Stimulated activated CD8-positive, alpha-beta memory T cell treated with anti-CD3 and anti-CD28 coated beads, Interleukin-12 subunit alpha, Interleukin-12 subunit beta, amount 100 ng/mL, for 24 hours (primary cell): ENCODE data around the gene KLF17.

Experiments
- DNase-seq: peaks from one replicate; pipeline ENCODE4 v3.0.0-alpha.2; 2020; ENCODE audit errors: extremely low read depth

The KLF17 gene, protein sequence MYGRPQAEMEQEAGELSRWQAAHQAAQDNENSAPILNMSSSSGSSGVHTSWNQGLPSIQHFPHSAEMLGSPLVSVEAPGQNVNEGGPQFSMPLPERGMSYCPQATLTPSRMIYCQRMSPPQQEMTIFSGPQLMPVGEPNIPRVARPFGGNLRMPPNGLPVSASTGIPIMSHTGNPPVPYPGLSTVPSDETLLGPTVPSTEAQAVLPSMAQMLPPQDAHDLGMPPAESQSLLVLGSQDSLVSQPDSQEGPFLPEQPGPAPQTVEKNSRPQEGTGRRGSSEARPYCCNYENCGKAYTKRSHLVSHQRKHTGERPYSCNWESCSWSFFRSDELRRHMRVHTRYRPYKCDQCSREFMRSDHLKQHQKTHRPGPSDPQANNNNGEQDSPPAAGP

DNA sequence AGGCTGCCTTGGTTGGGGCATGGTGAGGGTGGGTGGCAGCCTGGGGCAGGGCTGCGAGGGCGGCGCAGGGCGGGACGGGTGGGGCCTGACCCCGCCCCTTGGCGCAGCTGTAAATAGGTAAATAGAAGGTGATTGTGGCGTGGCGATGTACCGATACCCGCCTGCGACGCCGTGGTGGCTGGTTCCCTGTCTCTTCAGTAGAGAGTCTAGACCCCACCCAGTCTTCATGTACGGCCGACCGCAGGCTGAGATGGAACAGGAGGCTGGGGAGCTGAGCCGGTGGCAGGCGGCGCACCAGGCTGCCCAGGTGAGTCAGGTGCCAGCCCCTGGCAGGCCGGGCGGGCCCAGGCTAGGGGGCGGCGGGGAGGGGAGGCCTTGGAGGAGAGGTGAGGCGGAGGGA lies at the start of gene KLF17:
TSS of gene KLF17 (plus strand) at position 140 of the 400 bp plus-strand sequence. CDS start at position 227, 87 bp downstream.
- DNase-seq, result no peak

DNA sequence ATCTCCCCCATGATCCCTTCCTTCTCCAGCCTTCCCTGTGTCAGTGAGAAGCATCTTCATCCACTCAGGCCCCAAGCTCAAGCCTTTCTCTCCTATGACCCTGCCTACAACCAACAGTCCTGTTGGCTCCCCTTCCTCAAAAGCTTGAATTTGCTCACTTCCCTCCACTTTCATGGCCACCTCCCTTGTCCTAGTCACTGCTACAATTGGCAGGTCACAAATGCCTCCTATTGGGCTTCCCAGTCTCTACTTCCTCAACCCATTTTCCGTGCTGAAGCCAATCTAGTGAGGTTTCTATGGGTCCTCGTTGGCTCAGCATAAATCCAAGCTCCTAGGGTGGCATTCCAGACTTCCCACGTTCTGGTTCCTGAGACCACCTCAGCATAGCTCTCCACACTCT lies 47.2 kb upstream of the KLF17 start:
- DNase-seq, result no peak

DNA sequence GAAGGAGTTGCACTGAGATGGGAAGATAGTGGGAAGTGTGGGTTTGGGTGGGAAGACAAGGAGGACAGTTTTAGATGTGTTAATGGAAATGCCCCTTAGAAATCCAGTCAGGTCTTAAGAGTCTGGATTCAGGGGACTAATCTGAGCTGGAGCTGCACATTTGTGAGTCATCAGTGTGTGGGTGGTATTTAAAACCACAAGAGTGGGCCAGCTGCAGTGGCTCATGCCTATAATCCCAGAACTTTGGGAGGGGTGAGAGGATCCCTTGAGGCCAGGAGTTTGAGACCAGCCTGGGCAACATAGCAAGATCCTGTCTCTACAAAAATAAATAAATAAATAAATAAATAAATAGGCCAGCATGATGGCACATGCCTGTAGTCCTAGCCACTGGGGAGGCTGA lies 46.4 kb upstream of the KLF17 start:
- no peak for DNase-seq

DNA sequence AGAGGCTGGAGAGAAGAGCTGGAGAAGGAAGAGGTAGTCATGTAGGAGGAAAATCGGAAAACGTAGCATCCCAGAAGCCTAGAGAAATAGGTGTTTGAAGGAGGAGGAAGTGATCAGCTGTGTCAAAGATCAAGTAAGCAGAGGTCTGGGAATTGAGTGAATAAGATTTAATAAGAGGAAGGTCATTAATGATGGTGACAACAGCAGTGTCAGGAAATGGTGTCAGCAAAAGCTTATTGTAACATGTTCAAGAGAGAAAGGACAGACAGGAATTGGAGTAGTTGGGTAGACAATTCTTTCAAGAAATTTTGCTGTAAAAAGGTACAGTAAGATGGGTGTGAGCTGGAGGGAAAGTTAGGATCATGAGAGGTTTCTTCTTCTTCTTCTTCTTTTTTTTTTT lies 45.8 kb upstream of the KLF17 start:
- DNase-seq, result no peak

DNA sequence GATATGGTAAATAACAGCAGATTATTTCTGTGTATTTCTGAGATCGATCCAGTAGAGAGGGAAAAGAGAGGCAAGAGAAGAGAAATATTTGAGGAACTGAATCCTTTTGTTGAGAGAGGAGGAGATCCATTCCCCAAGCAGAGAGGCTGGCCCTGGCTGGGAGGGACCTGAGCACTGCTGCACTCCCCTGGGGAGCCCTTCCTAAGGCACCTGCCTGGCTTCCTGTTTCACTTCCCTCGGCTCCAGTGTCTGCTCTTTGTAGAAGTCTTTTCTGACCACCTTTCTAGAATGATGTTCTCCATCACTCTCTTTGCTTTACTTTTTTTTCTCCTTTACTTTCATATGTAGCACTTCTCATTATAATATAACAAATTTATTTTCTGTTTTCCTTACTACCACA lies 45.1 kb upstream of the KLF17 start:
- DNase-seq, result no peak

DNA sequence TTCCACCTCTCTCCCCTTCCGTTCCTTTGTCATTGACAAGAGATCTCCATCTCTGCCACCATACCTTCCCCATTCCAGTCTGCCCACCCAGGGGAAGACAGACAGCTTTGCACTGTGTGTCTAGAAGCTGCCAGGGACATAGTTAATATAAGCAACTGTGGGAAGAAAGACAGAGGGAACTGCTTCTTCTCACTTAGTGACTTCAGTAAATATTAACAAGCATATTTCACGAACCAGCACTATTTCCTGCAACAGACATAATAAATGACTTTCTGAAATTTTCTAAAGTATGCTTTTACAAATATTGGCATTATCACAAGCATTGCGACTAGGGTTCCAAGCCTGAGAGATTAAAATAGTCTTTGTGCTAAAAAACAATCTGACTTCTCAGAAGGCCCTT lies 44.2 kb upstream of the KLF17 start:
- no peak for DNase-seq

DNA sequence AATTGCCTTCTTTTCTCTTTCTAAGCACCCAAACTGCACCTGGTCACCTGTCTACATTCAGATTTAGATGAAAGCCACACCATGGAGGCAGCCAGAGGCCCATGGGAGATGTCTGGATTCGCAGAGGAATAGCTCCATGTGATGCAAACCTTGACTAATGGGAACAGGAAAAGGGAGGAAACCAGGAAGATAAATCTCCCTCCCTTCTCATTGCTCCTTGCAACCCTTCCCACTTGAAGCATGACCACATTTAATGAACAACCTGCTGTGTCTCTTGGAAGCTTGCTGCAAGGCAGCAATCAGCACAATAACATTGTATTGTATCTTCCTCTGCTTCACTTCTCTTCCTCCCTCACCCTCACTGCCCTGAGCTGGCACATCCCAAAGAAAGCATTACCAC lies 42.6 kb upstream of the KLF17 start:
- no peak for DNase-seq

DNA sequence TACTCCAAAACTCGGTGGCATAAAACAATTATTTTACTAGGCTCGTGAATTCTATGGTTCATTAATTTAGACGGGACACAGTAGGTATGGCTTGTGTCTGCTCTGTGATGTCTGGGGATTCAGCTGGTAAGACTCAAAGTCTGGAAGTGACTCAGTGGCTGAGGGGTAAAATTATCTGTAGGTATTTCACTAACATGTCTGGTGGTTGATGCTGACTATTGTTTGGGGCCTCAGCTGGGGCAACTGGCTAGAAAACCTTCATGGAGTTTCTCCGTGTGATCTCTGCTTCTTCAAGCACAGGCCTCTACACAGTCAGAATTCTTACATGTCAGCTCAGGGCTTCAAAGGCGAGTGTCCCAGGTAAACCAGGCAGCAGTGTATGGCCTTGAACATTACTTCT lies 41.2 kb upstream of the KLF17 start:
- no peak for DNase-seq

DNA sequence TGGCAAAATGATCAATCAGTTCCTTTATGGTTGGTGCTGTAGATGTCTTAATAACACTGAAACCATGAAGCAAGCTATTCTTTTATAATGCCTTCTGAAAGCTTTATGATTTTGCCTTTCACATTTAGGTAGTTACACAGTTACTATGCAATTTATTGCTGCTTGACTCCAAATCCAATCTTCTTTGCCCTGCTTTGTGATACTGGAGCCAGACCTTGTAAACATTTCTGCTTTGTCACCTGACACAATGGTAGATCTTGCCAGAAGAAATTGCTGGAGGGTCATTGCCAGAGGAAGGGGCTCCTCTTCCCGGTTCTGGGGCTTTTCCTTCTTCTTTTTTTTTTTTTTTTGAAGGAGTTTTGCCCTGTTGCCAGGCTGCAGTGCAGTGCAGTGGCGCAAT lies 40.5 kb upstream of the KLF17 start:
- DNase-seq, result no peak

DNA sequence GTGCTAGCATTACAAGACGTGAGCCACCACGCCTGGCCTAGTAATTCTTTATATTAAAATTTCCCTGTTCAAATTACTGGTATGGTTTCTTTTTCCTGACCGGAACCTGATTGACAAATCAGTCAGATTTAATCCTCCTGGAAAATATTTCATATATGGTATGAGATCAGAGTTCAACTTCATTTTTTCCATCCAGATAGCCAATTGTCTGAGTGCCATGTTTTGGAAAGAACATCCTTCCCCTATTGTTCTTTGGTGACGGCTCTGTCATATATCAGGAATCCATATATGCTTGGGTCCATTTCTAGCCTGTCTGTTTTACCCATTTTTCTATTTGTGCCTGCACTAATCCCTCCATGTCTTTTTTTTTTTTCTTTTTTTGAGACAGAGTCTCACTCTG lies 39.1 kb upstream of the KLF17 start:
- DNase-seq, result no peak

DNA sequence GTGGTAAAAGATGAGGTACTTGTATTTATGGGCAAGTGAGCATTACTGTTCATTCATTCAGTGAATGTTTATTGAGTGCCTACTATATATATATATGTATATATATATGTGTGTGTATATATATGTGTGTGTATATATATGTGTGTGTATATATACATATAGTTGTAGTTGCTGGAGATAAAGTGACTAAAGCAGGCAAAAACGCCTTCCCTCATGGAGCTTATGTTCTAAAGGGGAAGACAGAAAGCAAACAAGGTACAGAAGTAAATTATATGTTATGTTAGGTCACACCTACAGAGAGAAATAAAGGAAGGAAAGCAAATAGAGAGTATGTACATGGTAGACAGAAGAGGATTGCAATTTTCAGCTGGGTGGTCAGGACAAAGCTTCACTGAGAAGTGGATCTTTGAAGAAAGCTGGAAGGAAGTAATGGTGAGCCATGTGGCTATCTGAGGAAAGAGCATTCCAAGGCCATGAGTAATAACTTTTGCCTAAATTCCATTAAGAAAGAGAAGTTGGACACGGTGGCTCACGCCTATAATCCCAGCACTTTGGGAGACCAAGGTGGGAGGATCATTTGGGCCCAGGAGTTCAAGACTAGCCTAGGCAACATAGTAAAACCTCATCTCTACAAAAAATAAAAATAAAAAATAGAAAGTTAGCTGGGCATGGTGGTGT lies 33.5 kb upstream of the KLF17 start:
- no peak for DNase-seq

DNA sequence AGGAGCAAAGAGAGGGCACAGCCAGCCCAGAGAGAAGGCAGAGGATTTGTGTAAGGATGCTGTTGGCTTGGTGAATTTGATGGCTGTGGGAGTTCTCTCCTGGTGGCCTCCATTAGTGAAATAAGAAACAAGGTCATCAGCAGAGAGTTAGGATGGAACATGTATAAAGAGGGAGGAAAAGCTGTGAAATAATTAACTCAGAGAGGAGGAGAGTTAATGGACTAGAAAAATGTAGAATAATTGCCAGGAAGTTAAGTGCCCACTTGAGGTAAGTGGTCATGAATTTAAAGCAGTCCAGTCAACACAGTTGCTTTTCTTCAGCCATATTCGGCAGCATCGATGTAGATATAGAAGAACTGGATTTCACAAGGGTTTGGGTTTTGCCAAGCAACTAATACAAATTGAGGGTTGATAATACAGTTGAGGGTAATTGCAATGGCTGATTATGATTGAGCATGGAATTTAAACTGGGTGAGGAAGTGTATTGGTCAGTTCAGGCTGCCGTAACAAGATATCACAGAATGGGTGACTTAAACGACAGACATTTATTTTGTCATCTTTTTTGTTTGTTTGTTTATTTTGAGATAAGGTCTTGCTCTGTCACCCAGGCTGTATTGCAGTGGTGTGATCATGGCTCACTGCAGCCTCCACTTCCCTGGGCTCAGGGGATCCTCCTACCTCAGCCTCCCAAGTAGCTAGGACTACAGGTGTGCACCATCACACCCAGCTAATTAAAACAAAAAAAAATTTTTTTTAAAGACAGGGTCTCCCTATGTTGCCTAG lies 31.7 kb upstream of the KLF17 start:
- no peak for DNase-seq

DNA sequence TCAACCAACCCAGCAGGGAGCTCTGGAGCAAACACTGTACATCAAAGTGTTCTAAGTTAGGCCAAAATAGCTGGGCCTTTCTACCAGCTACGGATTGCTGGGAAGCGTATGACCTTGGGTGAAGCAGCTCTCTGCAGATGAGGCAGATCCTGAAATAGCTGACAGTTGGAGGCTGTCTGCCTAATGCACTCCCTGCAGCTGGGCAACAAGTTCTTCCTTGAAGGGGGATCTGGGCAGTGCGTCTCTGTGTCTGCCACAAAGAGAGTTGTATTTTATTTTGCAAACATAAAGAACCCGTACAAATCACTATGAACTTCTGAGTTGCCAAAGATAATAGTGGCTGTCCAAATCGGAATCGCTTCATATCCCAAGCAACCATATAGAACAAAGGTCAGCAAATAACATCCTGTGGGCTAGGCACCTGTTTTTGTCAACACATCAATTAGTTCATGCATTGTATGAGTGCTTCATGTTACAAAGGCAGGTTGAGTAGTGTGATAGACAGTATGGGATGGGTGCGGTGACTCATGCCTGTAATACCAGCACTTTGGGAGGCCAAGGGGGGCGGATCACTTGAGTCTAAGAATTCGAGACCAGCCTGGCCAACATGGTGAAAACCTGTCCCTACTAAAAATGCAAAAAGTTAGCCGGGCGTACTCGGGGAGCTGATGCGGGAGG lies 29.1 kb upstream of the KLF17 start:
- no peak for DNase-seq

DNA sequence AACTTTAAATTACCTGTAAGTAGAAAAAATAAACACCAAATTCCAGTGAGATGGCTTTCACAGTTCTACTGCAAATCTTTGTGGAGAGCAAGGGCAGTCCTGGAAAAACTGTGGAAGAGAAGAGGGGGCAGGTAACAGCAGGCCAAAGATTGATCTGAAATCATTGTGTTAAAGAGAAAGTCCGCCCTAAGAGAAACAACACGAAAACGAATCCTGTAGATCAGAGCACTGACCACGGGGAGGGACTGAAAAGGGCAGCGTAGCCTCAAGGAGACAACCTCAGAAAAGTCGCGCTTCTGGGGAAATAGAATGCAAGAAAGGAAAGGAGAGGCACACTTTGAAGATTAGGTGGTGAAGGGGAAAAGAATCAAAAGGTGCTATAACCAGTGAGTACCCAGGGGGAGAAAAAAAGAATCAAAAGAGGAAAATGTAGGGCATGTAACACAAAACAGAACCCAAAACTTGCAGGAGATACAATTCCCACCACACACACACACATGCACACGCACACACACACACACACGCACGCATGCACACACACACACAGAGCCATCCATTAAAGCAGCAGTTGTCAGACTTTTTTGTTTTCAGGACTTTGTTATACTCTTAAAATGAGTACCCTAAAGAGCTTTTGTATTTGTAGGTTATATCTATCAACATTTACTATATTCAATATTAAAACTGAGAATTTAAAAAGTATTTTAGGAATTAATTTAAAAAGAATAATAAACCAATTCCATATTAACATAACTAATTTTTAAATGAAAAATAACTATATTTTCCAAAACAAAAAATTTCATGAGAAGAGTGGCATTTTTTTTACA lies 28.0 kb upstream of the KLF17 start:
- DNase-seq, result no peak

DNA sequence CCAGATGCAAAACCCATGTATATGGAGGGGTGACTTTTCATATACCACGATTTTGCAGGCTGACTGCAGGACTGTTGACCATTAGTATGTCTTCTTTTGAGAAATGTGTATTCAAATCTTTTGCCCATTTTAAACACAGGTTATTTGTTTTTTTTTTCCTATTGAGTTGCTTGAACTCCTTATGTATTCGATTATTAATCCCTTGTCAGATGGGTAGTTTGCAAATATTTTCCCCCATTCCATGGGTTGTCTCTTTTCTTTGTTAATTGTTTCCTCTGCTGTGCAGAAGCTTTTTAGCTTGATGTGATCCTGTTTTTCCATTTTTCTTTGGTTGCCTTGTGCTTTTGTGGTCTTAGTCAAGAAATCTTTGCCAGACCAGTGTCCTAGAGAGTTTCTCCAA lies 24.6 kb upstream of the KLF17 start:
- DNase-seq, result no peak

DNA sequence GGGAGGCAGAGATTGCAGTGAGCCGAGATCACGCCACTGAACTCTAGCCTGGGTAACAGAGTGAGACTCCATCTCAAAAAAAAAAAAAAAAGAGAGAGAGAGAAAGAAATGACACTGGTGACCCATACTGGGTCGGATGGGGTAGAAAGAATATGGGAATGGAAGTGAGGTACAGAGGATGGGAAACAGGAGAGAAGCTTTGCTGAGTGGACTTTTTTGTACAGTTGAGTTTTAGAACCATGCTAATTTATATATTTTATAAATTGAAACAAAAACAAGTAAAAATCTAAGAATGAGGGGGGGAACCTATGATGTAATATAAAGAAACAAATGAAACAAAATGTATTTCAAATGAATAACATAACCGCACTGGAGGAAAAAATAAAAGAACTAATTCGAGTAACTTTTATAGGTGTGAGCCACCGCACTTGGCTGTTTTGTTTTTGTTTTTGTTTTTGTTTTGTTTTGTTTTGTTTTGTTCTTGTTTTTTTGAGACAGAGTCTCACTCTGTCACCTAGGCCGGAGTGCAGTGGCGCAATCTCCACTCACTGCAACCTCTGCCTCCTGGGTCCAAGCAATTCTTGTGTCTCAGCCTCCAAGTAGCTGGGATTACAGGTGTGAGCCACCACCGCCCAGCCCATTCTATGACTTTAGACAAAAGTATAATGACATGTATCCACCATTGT lies 18.3 kb upstream of the KLF17 start:
- DNase-seq, result no peak

DNA sequence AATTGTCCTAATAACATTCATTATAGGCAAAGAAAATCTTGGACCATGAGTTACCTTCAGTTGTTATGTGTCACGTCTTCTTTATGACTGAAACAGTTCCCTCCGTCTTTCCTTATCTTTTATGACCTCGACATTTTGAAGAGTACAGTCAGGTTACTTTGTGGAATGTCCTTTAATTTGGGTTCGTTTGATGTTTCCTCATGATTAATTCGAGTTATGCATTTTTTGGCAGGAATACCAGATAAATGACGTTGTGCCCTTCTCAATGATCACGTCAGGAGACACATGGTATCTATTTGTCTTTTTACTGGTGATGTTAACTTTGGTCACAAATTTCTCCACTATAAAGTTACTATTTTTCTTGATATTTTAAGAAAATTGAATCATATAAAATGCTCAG lies 17.3 kb upstream of the KLF17 start:
- no peak for DNase-seq

DNA sequence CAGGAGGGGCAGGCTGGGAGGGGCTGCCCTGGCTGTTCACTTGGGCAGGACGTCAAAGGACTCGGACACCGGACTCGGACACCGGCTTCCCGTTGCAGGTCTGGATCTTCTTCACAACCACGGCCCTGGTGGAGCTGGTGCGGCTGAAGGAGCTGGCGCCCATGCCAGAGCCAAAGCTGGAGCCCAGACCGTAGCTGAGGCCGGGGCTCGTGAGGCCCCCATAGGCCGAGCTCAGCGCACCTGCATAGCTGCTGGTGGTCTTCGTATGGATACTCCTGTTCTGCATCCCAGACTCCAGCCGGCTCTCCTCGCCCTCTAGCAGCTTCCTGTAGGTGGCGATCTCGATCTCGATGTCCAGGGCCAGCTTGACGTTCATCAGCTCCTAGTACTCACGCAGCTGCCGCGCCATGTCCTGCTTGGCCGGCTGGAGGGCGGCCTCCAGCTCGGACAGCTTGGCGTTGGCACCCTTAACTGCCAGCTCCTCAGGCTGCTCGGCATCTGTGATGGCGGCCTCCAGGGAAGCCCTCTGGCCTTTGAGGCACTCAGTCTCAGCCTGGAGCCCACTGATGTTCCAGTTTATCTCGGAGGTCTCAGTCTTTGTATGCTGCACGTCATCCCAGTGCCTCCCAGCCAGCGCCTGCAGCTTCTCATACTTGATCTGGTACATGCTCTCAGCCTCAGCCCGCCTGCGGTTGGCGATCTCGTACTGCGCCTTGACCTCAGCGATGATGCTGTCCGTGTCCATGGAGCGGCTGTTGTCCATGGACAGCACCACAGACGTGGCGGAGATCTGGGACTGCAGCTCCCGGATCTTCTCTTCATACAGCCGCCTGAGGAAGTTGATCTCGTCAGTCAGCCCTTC lies 15.1 kb upstream of the KLF17 start:
- DNase-seq, result no peak

DNA sequence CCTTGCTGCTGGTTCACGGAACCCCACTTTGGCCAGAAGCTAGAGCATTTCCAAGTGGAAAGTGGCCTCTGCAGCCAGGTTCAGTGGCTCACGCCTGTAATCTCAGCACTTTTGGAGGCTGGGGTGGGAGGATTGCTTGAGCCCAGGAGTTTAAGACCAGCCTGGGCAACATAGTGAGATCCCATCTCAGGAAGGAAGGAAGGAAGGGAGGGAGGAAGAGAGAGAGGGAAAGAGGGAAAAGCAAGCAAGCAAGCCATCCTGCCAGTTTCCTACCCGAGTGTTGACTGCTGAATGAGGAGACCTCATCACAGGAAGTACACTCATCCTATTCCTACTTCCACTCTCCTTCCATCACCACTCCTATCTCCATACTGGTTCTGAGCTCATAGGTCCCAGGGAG lies 12.8 kb upstream of the KLF17 start:
- no peak for DNase-seq

DNA sequence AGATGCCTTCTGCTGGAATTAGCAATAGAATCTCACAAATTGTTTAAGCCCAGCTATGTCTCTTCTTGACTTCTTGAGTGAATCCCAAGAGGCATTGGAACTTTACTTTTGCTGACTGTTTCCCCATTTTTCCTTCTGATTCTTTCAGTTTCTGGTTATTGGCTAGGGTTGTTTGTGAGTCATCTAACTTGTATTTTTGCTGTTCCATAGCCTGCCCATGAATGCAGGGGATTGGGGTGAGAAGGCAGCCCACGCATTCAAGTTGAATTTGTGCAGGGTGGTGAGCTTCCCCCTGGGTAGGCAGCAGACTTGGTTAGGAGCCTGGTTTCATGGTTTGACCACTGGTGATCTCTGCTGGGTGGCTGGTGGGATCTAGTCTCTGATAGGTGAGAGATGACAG lies 10.4 kb upstream of the KLF17 start:
- DNase-seq, result no peak
